SJSA1 (cell line): ENCODE data around the gene CCDC54. TPM values are rescaled to one million over a fixed set of nuclear protein-coding genes. Genes with fewer than 3 reads are reported as not detected.
"Not testable (repeated sequence)": the region's sequence is repeated elsewhere in the genome, so short reads cannot be mapped to it uniquely, and the experiment has no call there.

Source experiments
- DNase-seq, 2 experiments: peaks; one replicate each; pipeline ENCODE4 v3.0.0-alpha.2; 2015 to 2020; ENCODE audit warnings: low spot score in 2 of 2, low read depth in 1 of 2
- H3K27ac ChIP-seq: fragments of 250-450 bp; sonication (Bioruptor Pico); 2 replicates; pipeline ENCODE4 v1.5.1; 2020; ENCODE audit warnings: mild to moderate bottlenecking, moderate library complexity
- H3K27me3 ChIP-seq: fragments of 250-450 bp; sonication (Bioruptor Pico); replicated peaks from 2 replicates; pipeline ENCODE4 v1.5.1; 2020; ENCODE audit warnings: mild to moderate bottlenecking, moderate library complexity
- H3K36me3 ChIP-seq: fragments of 250-450 bp; sonication (Bioruptor Pico); 2 replicates; pipeline ENCODE4 v1.5.1; 2020; ENCODE audit warnings: mild to moderate bottlenecking
- H3K4me1 ChIP-seq: fragments of 250-450 bp; sonication (Bioruptor Pico); replicated peaks from 2 replicates; pipeline ENCODE4 v1.6.1; 2021; ENCODE audit warnings: mild to moderate bottlenecking
- H3K4me3 ChIP-seq: fragments of 250-450 bp; sonication (Bioruptor Pico); 2 replicates; pipeline ENCODE4 v1.5.1; 2020; ENCODE audit warnings: mild to moderate bottlenecking
- H3K9me3 ChIP-seq: fragments of 250-450 bp; sonication (Bioruptor Pico); replicated peaks from 2 replicates; pipeline ENCODE4 v1.5.1; 2020; ENCODE audit warnings: mild to moderate bottlenecking
- total RNA-seq: library from RNA; depleted of rRNA; stranded (reverse); fragments of >200 nt; shearing (Covaris generic); gene quantifications from 2 replicates; pipeline ENCODE4 v1.2.3, GENCODE V29; 2014; rRNA removed

CCDC54 gene
- total RNA-seq = not detected in 2 replicates

- H3K9me3 ChIP-seq = no peaks in the 10 kb centered on the region
- no peak within 1 kb of the TSS for H3K27ac ChIP-seq
- H3K4me1 ChIP-seq = no peaks in the 10 kb centered on the region
- no peaks in the 10 kb centered on the region for H3K36me3 ChIP-seq
- no peaks in the 10 kb centered on the region for H3K27me3 ChIP-seq
- no peak within 1 kb of the TSS for H3K4me3 ChIP-seq
- no peak for DNase-seq
Observed at GRCh38 chr3:107377151-107377550, at the start of gene CCDC54. Gene CCDC54 (plus strand): TSS chr3:107377439. CDS start chr3:107377588, 149 bp downstream.

GRCh38 chr3:107328069-107328468 lies 49.2 kb upstream of the CCDC54 start:
- DNase-seq = no peak
- H3K9me3 ChIP-seq = no peaks in the 10 kb centered on the region
- no peak overlapping the region for H3K27ac ChIP-seq
- no peaks in the 10 kb centered on the region for H3K36me3 ChIP-seq
- H3K27me3 ChIP-seq = no peaks in the 10 kb centered on the region
- H3K4me1 ChIP-seq = peaks cover 5% of the 10 kb centered on the region; the same call in 1 of the 2 replicates
- H3K4me3 ChIP-seq = no peak overlapping the region

GRCh38 chr3:107329088-107329487 lies 48.2 kb upstream of the CCDC54 start:
- no peak for DNase-seq
- Histone ChIP-seq H3K9me3 (no peaks in the 10 kb centered on the region), H3K27me3 (no peaks in the 10 kb centered on the region), H3K4me3 (no peak overlapping the region), H3K27ac (no peak overlapping the region), H3K36me3 (no peaks in the 10 kb centered on the region), H3K4me1 (peaks cover 5% of the 10 kb centered on the region; the same call in 1 of the 2 replicates)

- H3K27me3 ChIP-seq, H3K27ac ChIP-seq, H3K4me1 ChIP-seq, H3K4me3 ChIP-seq, H3K9me3 ChIP-seq, DNase-seq, H3K36me3 ChIP-seq: not testable (repeated sequence)
Observed at GRCh38 chr3:107339690-107340089, 37.5 kb upstream of the CCDC54 start.

GRCh38 chr3:107344722-107345121 lies 32.5 kb upstream of the CCDC54 start:
- Histone ChIP-seq H3K36me3 (no peaks in the 10 kb centered on the region), H3K4me1 (no peaks in the 10 kb centered on the region), H3K9me3 (no peaks in the 10 kb centered on the region), H3K4me3 (no peak overlapping the region), H3K27me3 (no peaks in the 10 kb centered on the region), H3K27ac (no peak overlapping the region)
- DNase-seq = no peak

GRCh38 chr3:107345822-107346405 lies 31.3 kb upstream of the CCDC54 start:
- Histone ChIP-seq H3K27ac (no peak overlapping the region), H3K27me3 (no peaks in the 10 kb centered on the region), H3K36me3 (no peaks in the 10 kb centered on the region), H3K9me3 (no peaks in the 10 kb centered on the region), H3K4me3 (no peak overlapping the region), H3K4me1 (no peaks in the 10 kb centered on the region)
- DNase-seq = no peak

- no peaks in the 10 kb centered on the region for H3K36me3 ChIP-seq
- no peak for DNase-seq
- no peaks in the 10 kb centered on the region for H3K4me1 ChIP-seq
- H3K4me3 ChIP-seq = no peak overlapping the region
- H3K9me3 ChIP-seq = no peaks in the 10 kb centered on the region
- H3K27me3 ChIP-seq = no peaks in the 10 kb centered on the region
- H3K27ac ChIP-seq = no peak overlapping the region
Observed at GRCh38 chr3:107346564-107346963, 30.7 kb upstream of the CCDC54 start.

GRCh38 chr3:107347751-107348150 lies 29.5 kb upstream of the CCDC54 start:
- H3K4me1 ChIP-seq = no peaks in the 10 kb centered on the region
- H3K36me3 ChIP-seq = no peaks in the 10 kb centered on the region
- no peak overlapping the region for H3K4me3 ChIP-seq
- H3K9me3 ChIP-seq = no peaks in the 10 kb centered on the region
- H3K27me3 ChIP-seq = no peaks in the 10 kb centered on the region
- DNase-seq = no peak
- no peak overlapping the region for H3K27ac ChIP-seq

GRCh38 chr3:107356706-107357105 lies 20.5 kb upstream of the CCDC54 start:
- DNase-seq = no peak
- Histone ChIP-seq H3K36me3 (no peaks in the 10 kb centered on the region), H3K4me1 (no peaks in the 10 kb centered on the region), H3K4me3 (no peak overlapping the region), H3K9me3 (no peaks in the 10 kb centered on the region), H3K27ac (no peak overlapping the region), H3K27me3 (no peaks in the 10 kb centered on the region)

- Histone ChIP-seq H3K27me3 (no peaks in the 10 kb centered on the region), H3K27ac (no peak overlapping the region), H3K4me1 (peaks cover 4% of the 10 kb centered on the region), H3K9me3 (no peaks in the 10 kb centered on the region), H3K36me3 (no peaks in the 10 kb centered on the region), H3K4me3 (no peak overlapping the region)
- no peak for DNase-seq
Observed at GRCh38 chr3:107361633-107362032, 15.6 kb upstream of the CCDC54 start.

- H3K4me3 ChIP-seq = no peak overlapping the region
- no peak overlapping the region for H3K27ac ChIP-seq
- no peak for DNase-seq
- no peaks in the 10 kb centered on the region; the same call in 1 of the 2 replicates for H3K9me3 ChIP-seq
- peaks cover 25% of the 10 kb centered on the region for H3K4me1 ChIP-seq
- no peaks in the 10 kb centered on the region for H3K27me3 ChIP-seq
- no peaks in the 10 kb centered on the region for H3K36me3 ChIP-seq
Observed at GRCh38 chr3:107365051-107365450, 12.2 kb upstream of the CCDC54 start.

- H3K9me3 ChIP-seq = no peaks in the 10 kb centered on the region; the same call in 1 of the 2 replicates
- no peaks in the 10 kb centered on the region for H3K27me3 ChIP-seq
- peaks cover 25% of the 10 kb centered on the region for H3K4me1 ChIP-seq
- H3K4me3 ChIP-seq = no peak overlapping the region
- DNase-seq = no peak
- no peaks in the 10 kb centered on the region for H3K36me3 ChIP-seq
- H3K27ac ChIP-seq = peak overlapping the region; percentile 82
Observed at GRCh38 chr3:107366766-107367165, 10.5 kb upstream of the CCDC54 start.

GRCh38 chr3:107367353-107367752 lies 9.9 kb upstream of the CCDC54 start:
- Histone ChIP-seq H3K9me3 (no peaks in the 10 kb centered on the region; the same call in 1 of the 2 replicates), H3K27me3 (no peaks in the 10 kb centered on the region), H3K36me3 (no peaks in the 10 kb centered on the region), H3K4me1 (peaks cover 25% of the 10 kb centered on the region), H3K27ac (peak overlapping the region; percentile 82), H3K4me3 (no peak overlapping the region)
- peak; percentile 64 to 72 for DNase-seq

- H3K9me3 ChIP-seq = no peaks in the 10 kb centered on the region; the same call in 1 of the 2 replicates
- no peaks in the 10 kb centered on the region for H3K36me3 ChIP-seq
- no peak overlapping the region for H3K27ac ChIP-seq
- peaks cover 25% of the 10 kb centered on the region for H3K4me1 ChIP-seq
- no peak overlapping the region for H3K4me3 ChIP-seq
- H3K27me3 ChIP-seq = no peaks in the 10 kb centered on the region
- DNase-seq = no peak
Observed at GRCh38 chr3:107368654-107369398, 8.4 kb upstream of the CCDC54 start.
